GM15510 (cell line): ENCODE data around the gene BEGAIN.

Source experiments
- POLR2A ChIP-seq: IDR thresholded peaks from 3 replicates; pipeline ENCODE4 v1.6.1; 2011; ENCODE audit warnings: borderline replicate concordance; ENCODE audit not compliant: insufficient read length; ENCODE audit errors: extremely low read depth

BEGAIN gene

GRCh38 chr14:100503251-100503650, 84.0 kb downstream of the BEGAIN start:
- no peak for TF ChIP-seq POLR2A

- TF ChIP-seq POLR2A = no peak
These were observed 84.5 kb downstream of the BEGAIN start for GRCh38 chr14:100502622-100503220.

- TF ChIP-seq POLR2A = no peak
These were observed 87.1 kb downstream of the BEGAIN start for GRCh38 chr14:100500128-100500527.

GRCh38 chr14:100498068-100498467, 89.1 kb downstream of the BEGAIN start:
- TF ChIP-seq POLR2A = no peak

- TF ChIP-seq POLR2A = no peak
These were observed 91.3 kb downstream of the BEGAIN start for GRCh38 chr14:100495917-100496316.

- no peak for TF ChIP-seq POLR2A
These were observed 92.6 kb downstream of the BEGAIN start for GRCh38 chr14:100494645-100495044.

GRCh38 chr14:100490252-100490651, 97.0 kb downstream of the BEGAIN start:
- TF ChIP-seq POLR2A = no peak

GRCh38 chr14:100488057-100488456, 99.2 kb downstream of the BEGAIN start:
- no peak for TF ChIP-seq POLR2A

GRCh38 chr14:100487304-100487703, 99.9 kb downstream of the BEGAIN start:
- no peak for TF ChIP-seq POLR2A
